Neural progenitor cell (in vitro differentiated cells): Measurements from ENCODE around the gene CARNS1. TPM values are rescaled to one million over a fixed set of nuclear protein-coding genes. Genes with fewer than 3 reads are reported as not detected.
"Not testable (repeated sequence)": the region's sequence is repeated elsewhere in the genome, so short reads cannot be mapped to it uniquely, and the experiment has no call there.

ENCODE experiments used
- DNase-seq: peaks from one replicate; pipeline ENCODE4 v3.0.0-alpha.2; 2016; ENCODE audit warnings: low spot score
- H2AFZ ChIP-seq: fragments of 200-600 bp; sonication (generic); replicated peaks from 2 replicates; pipeline ENCODE4 v1.6.1; 2016; ENCODE audit warnings: antibody characterized with exemption
- H3F3A ChIP-seq: fragments of 200-600 bp; sonication (generic); 2 replicates; pipeline ENCODE4 v1.6.1; 2016; ENCODE audit warnings: antibody characterized with exemption, low read depth
- H3K27ac ChIP-seq: fragments of 200-600 bp; sonication (generic); 2 replicates; pipeline ENCODE4 v1.5.1; 2016; ENCODE audit warnings: mild to moderate bottlenecking
- H3K27me3 ChIP-seq: fragments of 200-600 bp; sonication (generic); 2 replicates; pipeline ENCODE4 v1.6.1; 2016; ENCODE audit warnings: mild to moderate bottlenecking, moderate library complexity
- H3K36me3 ChIP-seq: fragments of 200-600 bp; sonication (generic); 2 replicates; pipeline ENCODE4 v1.5.1; 2016
- H3K4me1 ChIP-seq: fragments of 200-600 bp; sonication (generic); 2 replicates; pipeline ENCODE4 v1.6.1; 2016; ENCODE audit warnings: mixed run types
- H3K4me2 ChIP-seq: fragments of 200-600 bp; sonication (generic); 2 replicates; pipeline ENCODE4 v1.6.1; 2016
- H3K4me3 ChIP-seq: fragments of 200-600 bp; sonication (generic); 2 replicates; pipeline ENCODE4 v1.5.1; 2016
- H3K79me2 ChIP-seq: fragments of 200-600 bp; sonication (generic); 2 replicates; pipeline ENCODE4 v1.6.1; 2016; ENCODE audit warnings: low read depth
- H3K9ac ChIP-seq: fragments of 200-600 bp; sonication (generic); 2 replicates; pipeline ENCODE4 v1.6.1; 2016
- H3K9me3 ChIP-seq: fragments of 200-600 bp; sonication (generic); 2 replicates; pipeline ENCODE4 v1.5.1; 2016; ENCODE audit warnings: low read depth
- H4K20me1 ChIP-seq: fragments of 200-600 bp; sonication (generic); 2 replicates; pipeline ENCODE4 v1.6.1; 2016; ENCODE audit warnings: low read depth
- H3K27ac Mint-ChIP-seq: 3 replicates; pipeline ENCODE4 v1.8.0; 2021; ENCODE audit warnings: mixed read lengths
- H3K27me3 Mint-ChIP-seq: 2 replicates; pipeline ENCODE4 v1.8.0; 2022; ENCODE audit warnings: low read depth, mild to moderate bottlenecking, inconsistent platforms, moderate library complexity, mixed read lengths; ENCODE audit not compliant: insufficient read depth
- H3K36me3 Mint-ChIP-seq: 3 replicates; pipeline ENCODE4 v1.8.0; 2021; ENCODE audit warnings: mixed read lengths
- H3K4me1 Mint-ChIP-seq: 3 replicates; pipeline ENCODE4 v1.8.0; 2021; ENCODE audit warnings: mixed read lengths
- H3K4me3 Mint-ChIP-seq: 3 replicates; pipeline ENCODE4 v1.8.0; 2021; ENCODE audit warnings: mild to moderate bottlenecking, moderate library complexity, mixed read lengths
- H3K9me3 Mint-ChIP-seq: 3 replicates; pipeline ENCODE4 v1.8.0; 2020; ENCODE audit warnings: mixed read lengths
- CTCF ChIP-seq: fragments of 200-600 bp; sonication (generic); IDR thresholded peaks from 2 replicates; pipeline ENCODE4 v1.5.1; 2017; ENCODE audit warnings: antibody characterized with exemption, mild to moderate bottlenecking
- EZH2 ChIP-seq: fragments of 200-600 bp; sonication (generic); IDR thresholded peaks from 2 replicates; pipeline ENCODE4 v1.6.1; 2017; ENCODE audit warnings: antibody characterized with exemption, mild to moderate bottlenecking, moderate library complexity
- EZH2phosphoT487 ChIP-seq: fragments of 200-600 bp; sonication (generic); IDR thresholded peaks from 2 replicates; pipeline ENCODE4 v1.6.1; 2017; ENCODE audit warnings: antibody characterized with exemption
- total RNA-seq: library from RNA; depleted of rRNA; stranded (reverse); fragments of >200 nt; gene quantifications from 2 replicates; pipeline ENCODE4 v1.2.3, GENCODE V29; 2015; ENCODE audit warnings: low replicate concordance

The CARNS1 gene
- total RNA-seq, 1 donor from 2014 or later = 0.52 TPM

GRCh38 chr11:67423466-67423865, 8.0 kb downstream of the CARNS1 start:
- no peak overlapping the region for H3K4me2 ChIP-seq
- no peak for DNase-seq
- H2AFZ ChIP-seq = no peak overlapping the region
- TF ChIP-seq EZH2phosphoT487 = no peak
- no peak for TF ChIP-seq EZH2
- no peak for TF ChIP-seq CTCF
- Mint-ChIP-seq H3K4me3 (no peak overlapping the region), H3K27me3 (peaks cover 11% of the 10 kb centered on the region), H3K4me1 (peaks cover 28% of the 10 kb centered on the region), H3K36me3 (no peaks in the 10 kb centered on the region), H3K27ac (no peak overlapping the region), H3K9me3 (no peaks in the 10 kb centered on the region)
- H3K27me3 ChIP-seq = peaks cover 21% of the 10 kb centered on the region
- H3F3A ChIP-seq = peaks cover 11% of the 10 kb centered on the region
- no peaks in the 10 kb centered on the region for H4K20me1 ChIP-seq
- H3K9ac ChIP-seq = no peak overlapping the region
- H3K4me3 ChIP-seq = no peak overlapping the region
- H3K36me3 ChIP-seq = no peaks in the 10 kb centered on the region
- H3K79me2 ChIP-seq = peaks cover under 1% of the 10 kb centered on the region
- no peaks in the 10 kb centered on the region for H3K9me3 ChIP-seq
- no peak overlapping the region for H3K27ac ChIP-seq
- H3K4me1 ChIP-seq = peaks cover 10% of the 10 kb centered on the region

GRCh38 chr11:67423891-67424613, 8.6 kb downstream of the CARNS1 start:
- Histone ChIP-seq H3K27me3 (peaks cover 15% of the 10 kb centered on the region), H3K4me2 (no peak overlapping the region), H3K27ac (no peak overlapping the region), H4K20me1 (no peaks in the 10 kb centered on the region), H3K9ac (no peak overlapping the region), H3K4me3 (no peak overlapping the region), H3F3A (peaks cover 11% of the 10 kb centered on the region), H3K36me3 (no peaks in the 10 kb centered on the region), H3K79me2 (peaks cover 7% of the 10 kb centered on the region), H3K9me3 (no peaks in the 10 kb centered on the region), H3K4me1 (peaks cover 12% of the 10 kb centered on the region), H2AFZ (no peak overlapping the region)
- H3K4me1 Mint-ChIP-seq = peaks cover 28% of the 10 kb centered on the region
- H3K9me3 Mint-ChIP-seq = no peaks in the 10 kb centered on the region
- H3K27ac Mint-ChIP-seq = peak overlapping the region; percentile 86
- no peaks in the 10 kb centered on the region for H3K36me3 Mint-ChIP-seq
- TF ChIP-seq CTCF = no peak
- TF ChIP-seq EZH2 = no peak
- TF ChIP-seq EZH2phosphoT487 = no peak
- H3K27me3 Mint-ChIP-seq = peaks cover 11% of the 10 kb centered on the region
- no peak overlapping the region for H3K4me3 Mint-ChIP-seq
- DNase-seq = no peak

- Mint-ChIP-seq H3K4me3 (peak overlapping the region; percentile 93), H3K27ac (peak overlapping the region; percentile 76), H3K27me3 (peaks cover 13% of the 10 kb centered on the region), H3K4me1 (peaks cover 24% of the 10 kb centered on the region)
- not testable (repeated sequence) for H3K36me3 ChIP-seq, H3K36me3 Mint-ChIP-seq, H3K4me1 ChIP-seq, H3K27ac ChIP-seq, H3K9me3 Mint-ChIP-seq, H3K27me3 ChIP-seq, H3F3A ChIP-seq, H3K9me3 ChIP-seq, H4K20me1 ChIP-seq, DNase-seq
- H3K79me2 ChIP-seq = peaks cover 12% of the 10 kb centered on the region
- peak overlapping the region; percentile 25 for H3K9ac ChIP-seq
- peak overlapping the region; percentile 97 for H2AFZ ChIP-seq
- peak overlapping the region; percentile 100 for H3K4me2 ChIP-seq
- peak overlapping the region; percentile 99 for H3K4me3 ChIP-seq
Observed at GRCh38 chr11:67427364-67427859, 11.9 kb downstream of the CARNS1 start.
